B cell (primary cell): Measurements from ENCODE around the gene RNF212B. TPM values are rescaled to one million over a fixed set of nuclear protein-coding genes. Genes with fewer than 3 reads are reported as not detected.

Experiments used
- ATAC-seq: fragments of 200-7000 bp; cut with Tn5 transposase; one replicate; pipeline ENCODE4 v1.10.0; 2021; ENCODE audit warnings: low read depth, mild to moderate bottlenecking, moderate number of reproducible peaks, moderate library complexity
- CTCF ChIA-PET: fragments of 350-600 bp; sonication (Branson Sonifier 250); formaldehyde crosslinking; loops from one replicate; lab custom pipeline; 2021; ENCODE audit warnings: antibody characterized with exemption, inconsistent platforms; lab: Charles Lee
- POLR2A ChIA-PET: fragments of 350-600 bp; sonication (Branson Sonifier 250); formaldehyde crosslinking; loops from one replicate; lab custom pipeline; 2021; ENCODE audit warnings: antibody characterized with exemption; lab: Charles Lee
- DNase-seq: peaks from one replicate; pipeline ENCODE4 v3.0.0; 2013
- H2AFZ ChIP-seq: 2 replicates; pipeline ENCODE4 v1.6.1; 2012; ENCODE audit warnings: mild to moderate bottlenecking, low read depth, low read length; ENCODE audit not compliant: insufficient read depth, poor library complexity, severe bottlenecking
- H3K27ac ChIP-seq, 2 donors: 1 replicate in 1 of 2; 2 replicates in 1 of 2; pipeline ENCODE4 v1.5.1; 2012 to 2013; ENCODE audit warnings: low read length in 2 of 2, mild to moderate bottlenecking in 2 of 2, moderate library complexity in 1 of 2
- H3K27me3 ChIP-seq, 4 experiments: fragments of 200-600 bp in 1 of 4; sonication (generic) in 1 of 4; replicated peaks in 1 of 4; 1 replicate in 2 of 4; 2 replicates in 2 of 4; pipeline versions ENCODE4 v1.6.1 to v1.7.0; 2013 to 2016; ENCODE audit warnings: low read length in 3 of 4, mild to moderate bottlenecking in 2 of 4, mixed read lengths in 1 of 4, moderate library complexity in 1 of 4; ENCODE audit not compliant: insufficient read depth in 4 of 4, control insufficient read depth in 3 of 4; ENCODE audit errors: control extremely low read depth in 1 of 4
- H3K36me3 ChIP-seq, 2 experiments: replicated peaks in 1 of 2; 1 replicate in 1 of 2; 2 replicates in 1 of 2; pipeline versions ENCODE4 v1.6.1 to v1.7.1; 2013; ENCODE audit warnings: low read length in 1 of 2; ENCODE audit not compliant: insufficient read depth in 2 of 2, control insufficient read depth in 1 of 2; ENCODE audit errors: control extremely low read depth in 1 of 2, extremely low read depth in 1 of 2
- H3K4me1 ChIP-seq, 2 donors: fragments of 200-600 bp in 1 of 2; sonication (generic) in 1 of 2; 1 replicate in 1 of 2; 2 replicates in 1 of 2; pipeline versions ENCODE4 v1.5.1 to v1.6.1; 2013 to 2017; ENCODE audit warnings: low read length in 2 of 2; ENCODE audit not compliant: control insufficient read depth in 2 of 2, insufficient read depth in 2 of 2
- H3K4me2 ChIP-seq: replicated peaks from 2 replicates; pipeline ENCODE3; 2012; ENCODE audit warnings: mild to moderate bottlenecking, low read depth, low read length; ENCODE audit not compliant: poor library complexity, severe bottlenecking
- H3K4me3 ChIP-seq, 5 experiments: fragments of 200-600 bp in 1 of 5; sonication (generic) in 1 of 5; 1 replicate in 3 of 5; 2 replicates in 2 of 5; pipeline versions ENCODE4 v1.5.1 to v1.7.0; 2011 to 2016; ENCODE audit warnings: low read length in 4 of 5, mild to moderate bottlenecking in 4 of 5, low read depth in 2 of 5, control low read depth in 1 of 5, moderate library complexity in 1 of 5; ENCODE audit not compliant: insufficient read depth in 1 of 5; ENCODE audit errors: control extremely low read depth in 1 of 5, extremely low read depth in 1 of 5
- H3K79me2 ChIP-seq: fragments of 200-600 bp; sonication (generic); one replicate; pipeline ENCODE4 v1.6.0; 2016; ENCODE audit warnings: low read length; ENCODE audit not compliant: control insufficient read depth, insufficient read depth
- H3K9ac ChIP-seq: fragments of 200-600 bp; sonication (generic); 2 replicates; pipeline ENCODE4 v1.6.1; 2017; ENCODE audit warnings: mild to moderate bottlenecking, low read length, moderate library complexity
- H3K9me3 ChIP-seq, 3 donors: one replicate each; pipeline versions ENCODE4 v1.6.1 to v1.7.1; 2013; ENCODE audit warnings: low read length in 2 of 3; ENCODE audit not compliant: control insufficient read depth in 2 of 3, insufficient read depth in 1 of 3; ENCODE audit errors: control extremely low read depth in 1 of 3
- H4K20me1 ChIP-seq: 2 replicates; pipeline ENCODE4 v1.6.0; 2012; ENCODE audit warnings: mild to moderate bottlenecking, low read length; ENCODE audit not compliant: insufficient read depth, control insufficient read depth, poor library complexity, severe bottlenecking
- H3K27ac Mint-ChIP-seq: one replicate; pipeline ENCODE4 v1.8.0; 2021; ENCODE audit warnings: mixed read lengths
- H3K27me3 Mint-ChIP-seq: one replicate; pipeline ENCODE4 v1.8.0; 2021; ENCODE audit warnings: mixed read lengths
- H3K4me1 Mint-ChIP-seq: one replicate; pipeline ENCODE4 v1.8.0; 2021; ENCODE audit warnings: mixed read lengths
- H3K4me3 Mint-ChIP-seq: one replicate; pipeline ENCODE4 v1.8.0; 2021; ENCODE audit warnings: mixed read lengths
- H3K9me3 Mint-ChIP-seq: one replicate; pipeline ENCODE4 v1.8.0; 2022; ENCODE audit warnings: mixed read lengths; ENCODE audit not compliant: insufficient read depth
- EZH2 ChIP-seq: IDR thresholded peaks from 2 replicates; pipeline ENCODE4 v1.6.1; 2012; ENCODE audit warnings: borderline replicate concordance, low read depth, mild to moderate bottlenecking, moderate library complexity, low read length; ENCODE audit not compliant: insufficient read depth, poor library complexity, severe bottlenecking
- WGBS: methylation state at CpG from one replicate; pipeline ENCODE4 v1.1.5; 2013; ENCODE audit warnings: missing lambda C conversion rate; ENCODE audit not compliant: insufficient coverage; 5-methylcytosine and 5-hydroxymethylcytosine counted together
- intact Hi-C: fragments of 100-400 bp; cut with micrococcal nuclease; formaldehyde crosslinking; loops from one replicate; pipeline ENCODE4 v1.10.0; 2022
- polyA plus RNA-seq: library from polyadenylated mRNA; depleted of rRNA; stranded (reverse); fragments of >200 nt; gene quantifications from 2 replicates; pipeline ENCODE4 v1.2.3, GENCODE V29; 2012
- total RNA-seq, 2 donors: library from RNA; stranded (reverse); fragments of 120-200 nt in 1 of 2; gene quantifications; 1 replicate in 1 of 2; 2 replicates in 1 of 2; pipeline versions ENCODE4 v1.2.3 to v1.2.4, GENCODE V29; 2013 to 2022
- TF ChIP-seq, protein P1 (sequence below): fragments of 200-600 bp; IDR thresholded peaks from one replicate; pipeline ENCODE4 v1.8.0; 2022; ENCODE audit warnings: antibody characterized with exemption, mild to moderate bottlenecking

Gene RNF212B
- total and polyA plus RNA-seq, 2 donors (not counting 1 experiment from before 2014, with no cell fraction given) = not detected

DNA sequence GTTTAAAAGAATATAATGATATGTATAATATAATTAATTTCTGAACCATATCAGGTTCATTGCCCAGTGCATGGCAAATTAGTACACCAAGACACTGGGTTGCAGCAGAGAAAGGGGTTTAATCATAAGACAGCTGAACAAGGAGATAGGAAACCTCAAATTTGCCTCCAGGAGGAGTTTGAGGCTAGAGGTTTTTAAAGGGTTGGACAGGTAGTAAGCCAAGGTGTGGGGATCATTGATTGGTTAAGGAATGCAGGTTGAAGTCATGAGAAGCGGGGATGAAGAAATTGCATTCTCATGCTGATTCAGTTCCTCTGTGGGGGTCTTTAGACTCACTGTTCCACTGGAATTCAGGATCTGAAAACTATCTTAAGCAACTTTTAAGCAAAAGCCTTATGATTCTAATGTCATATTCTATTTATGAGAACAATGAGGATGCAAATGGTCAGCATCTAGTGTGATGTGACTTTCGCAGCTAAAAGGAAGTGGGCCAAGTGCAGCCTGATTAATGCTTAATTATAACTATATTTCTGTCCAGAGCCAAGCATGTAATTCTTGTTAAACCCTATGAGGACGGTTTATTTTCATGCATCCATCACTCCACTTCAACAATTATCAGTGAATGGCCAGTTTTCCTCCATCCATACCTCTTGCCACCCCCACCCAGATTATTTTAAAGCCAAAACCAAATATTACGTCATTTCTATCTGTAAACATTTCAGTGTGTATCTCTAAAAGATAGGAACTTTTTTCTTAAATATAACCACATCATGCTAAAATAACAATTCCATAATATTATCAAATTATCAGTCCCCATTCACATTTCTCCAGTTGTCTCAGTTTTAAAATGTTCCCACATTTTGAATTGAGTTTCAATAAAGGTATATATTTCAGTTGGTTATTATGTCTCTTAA lies 14.9 kb downstream of the RNF212B start:
- H4K20me1 ChIP-seq = no peaks in the 10 kb centered on the region
- ChIA-PET CTCF (no interaction called here), POLR2A (no interaction called here)
- H3K9me3 ChIP-seq = no peaks in the 10 kb centered on the region
- Mint-ChIP-seq H3K27ac (no peak overlapping the region), H3K4me3 (no peak overlapping the region), H3K4me1 (no peaks in the 10 kb centered on the region), H3K9me3 (no peaks in the 10 kb centered on the region), H3K27me3 (peaks cover 40% of the 10 kb centered on the region)
- no peak overlapping the region for H3K4me2 ChIP-seq
- no peak overlapping the region for H3K4me3 ChIP-seq
- no peak overlapping the region for H2AFZ ChIP-seq
- WGBS = 76% methylated on average over 2 of the region's 4 CpGs
- intact Hi-C loops = no loop called here
- H3K9ac ChIP-seq = no peak overlapping the region
- ATAC-seq (no peak), DNase-seq (no peak)
- H3K36me3 ChIP-seq = no peaks in the 10 kb centered on the region
- H3K27me3 ChIP-seq = peaks cover 0 to 6% (median 0%) of the 10 kb centered on the region in 4 experiments
- no peaks in the 10 kb centered on the region for H3K4me1 ChIP-seq
- H3K79me2 ChIP-seq = no peaks in the 10 kb centered on the region
- no peak overlapping the region for H3K27ac ChIP-seq
- TF ChIP-seq, protein P1, sequence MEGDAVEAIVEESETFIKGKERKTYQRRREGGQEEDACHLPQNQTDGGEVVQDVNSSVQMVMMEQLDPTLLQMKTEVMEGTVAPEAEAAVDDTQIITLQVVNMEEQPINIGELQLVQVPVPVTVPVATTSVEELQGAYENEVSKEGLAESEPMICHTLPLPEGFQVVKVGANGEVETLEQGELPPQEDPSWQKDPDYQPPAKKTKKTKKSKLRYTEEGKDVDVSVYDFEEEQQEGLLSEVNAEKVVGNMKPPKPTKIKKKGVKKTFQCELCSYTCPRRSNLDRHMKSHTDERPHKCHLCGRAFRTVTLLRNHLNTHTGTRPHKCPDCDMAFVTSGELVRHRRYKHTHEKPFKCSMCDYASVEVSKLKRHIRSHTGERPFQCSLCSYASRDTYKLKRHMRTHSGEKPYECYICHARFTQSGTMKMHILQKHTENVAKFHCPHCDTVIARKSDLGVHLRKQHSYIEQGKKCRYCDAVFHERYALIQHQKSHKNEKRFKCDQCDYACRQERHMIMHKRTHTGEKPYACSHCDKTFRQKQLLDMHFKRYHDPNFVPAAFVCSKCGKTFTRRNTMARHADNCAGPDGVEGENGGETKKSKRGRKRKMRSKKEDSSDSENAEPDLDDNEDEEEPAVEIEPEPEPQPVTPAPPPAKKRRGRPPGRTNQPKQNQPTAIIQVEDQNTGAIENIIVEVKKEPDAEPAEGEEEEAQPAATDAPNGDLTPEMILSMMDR = no peak
- TF ChIP-seq EZH2 = no peak

DNA sequence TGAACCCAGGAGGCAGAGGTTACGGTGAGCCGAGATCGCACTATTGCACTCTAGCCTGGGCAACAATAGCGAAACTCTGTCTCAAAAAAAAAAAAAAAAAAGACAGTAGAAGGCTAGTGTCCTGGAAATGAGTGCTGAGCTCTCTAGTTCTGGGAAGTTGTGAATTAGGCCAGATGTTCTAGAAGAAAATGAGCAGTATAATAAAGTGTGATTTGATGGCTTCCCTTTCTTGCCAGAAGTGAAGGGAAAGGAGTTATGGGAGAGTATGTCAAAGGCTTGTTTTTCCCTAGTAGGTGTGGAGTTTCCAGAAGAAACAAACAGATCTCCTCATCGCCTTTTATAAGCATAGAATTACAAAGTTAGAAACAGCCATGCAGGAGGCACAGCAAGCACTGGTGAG lies 20.5 kb downstream of the RNF212B start:
- ATAC-seq (no peak), DNase-seq (no peak)
- no peaks in the 10 kb centered on the region for H4K20me1 ChIP-seq
- TF ChIP-seq, protein P1 = no peak
- TF ChIP-seq EZH2 = no peak
- H3K4me2 ChIP-seq = no peak overlapping the region
- H3K4me1 ChIP-seq = no peaks in the 10 kb centered on the region
- no peak overlapping the region for H2AFZ ChIP-seq
- Mint-ChIP-seq H3K27me3 (peaks cover 45% of the 10 kb centered on the region), H3K4me3 (no peak overlapping the region), H3K9me3 (no peaks in the 10 kb centered on the region), H3K4me1 (no peaks in the 10 kb centered on the region), H3K27ac (no peak overlapping the region)
- H3K36me3 ChIP-seq = no peaks in the 10 kb centered on the region
- peaks cover 0 to 14% (median 4%) of the 10 kb centered on the region in 4 experiments for H3K27me3 ChIP-seq
- POLR2A ChIA-PET = no interaction called here
- no peak overlapping the region for H3K9ac ChIP-seq
- no peaks in the 10 kb centered on the region for H3K9me3 ChIP-seq
- WGBS = 100% methylated on average over 3 of the region's 5 CpGs
- intact Hi-C loops = no loop called here
- H3K27ac ChIP-seq = no peak overlapping the region
- H3K4me3 ChIP-seq = no peak overlapping the region
- CTCF ChIA-PET = interaction anchor here (1.2 kb wide), 1 partner anchor 19 kb away, joined by 8 read pairs; no protein-coding TSS in a partner anchor
- H3K79me2 ChIP-seq = no peaks in the 10 kb centered on the region
